ENCODE measurements around the gene TLR4. TPM values are rescaled to one million over a fixed set of nuclear protein-coding genes. Genes with fewer than 3 reads are reported as not detected.

TLR4 gene
- total RNA-seq, 3 donors from 2014 or later, result 23.0 to 71.2 (median 31.1) TPM

- Histone ChIP-seq H3K9me3 (no peaks in the 10 kb centered on the region), H3K27ac (no peak overlapping the region), H3K36me3 (no peaks in the 10 kb centered on the region), H3K4me3 (no peak overlapping the region), H3K4me1 (no peaks in the 10 kb centered on the region), H3K27me3 (peaks cover 0 to 6% of the 10 kb centered on the region in 2 donors)
- intact Hi-C loops (cut with DNase I; ENCODE audit: low total_unique reads), result no loop called here
- DNase-seq (ENCODE audit: low spot score in 2 of 2), result no peak
- TF ChIP-seq POLR2A (IDR thresholded peaks at IDR 0.05) (no peak), POLR2AphosphoS5 (IDR thresholded peaks at IDR 0.05) (no peak), CTCF (IDR thresholded peaks at IDR 0.05) (no peak)
Measured at GRCh38 chr9:117739624-117740347, 35.6 kb downstream of the TLR4 start.

- Histone ChIP-seq H3K4me3 (no peak overlapping the region), H3K36me3 (no peaks in the 10 kb centered on the region), H3K9me3 (no peaks in the 10 kb centered on the region), H3K4me1 (no peaks in the 10 kb centered on the region), H3K27me3 (peaks cover 0 to 16% of the 10 kb centered on the region in 2 donors), H3K27ac (no peak overlapping the region)
- no peak for DNase-seq (ENCODE audit: low spot score in 2 of 2)
- no peak for TF ChIP-seq CTCF (IDR thresholded peaks at IDR 0.05)
- no peak for TF ChIP-seq POLR2AphosphoS5 (IDR thresholded peaks at IDR 0.05)
- no peak for TF ChIP-seq POLR2A (IDR thresholded peaks at IDR 0.05)
- intact Hi-C loops (cut with DNase I; ENCODE audit: low total_unique reads), result no loop called here
Measured at GRCh38 chr9:117742131-117742530, 37.9 kb downstream of the TLR4 start.

- intact Hi-C loops (cut with DNase I; ENCODE audit: low total_unique reads), result no loop called here
- Histone ChIP-seq H3K36me3 (no peaks in the 10 kb centered on the region), H3K27me3 (peaks cover 0 to 16% of the 10 kb centered on the region in 2 donors), H3K4me3 (peak overlapping the region in 1 of 3 donors; percentile 39), H3K4me1 (no peaks in the 10 kb centered on the region), H3K9me3 (no peaks in the 10 kb centered on the region), H3K27ac (no peak overlapping the region)
- TF ChIP-seq CTCF (IDR thresholded peaks at IDR 0.05), result no peak
- no peak for DNase-seq (ENCODE audit: low spot score in 2 of 2)
Measured at GRCh38 chr9:117744369-117744768, 40.2 kb downstream of the TLR4 start.

- no peaks in the 10 kb centered on the region for H3K9me3 ChIP-seq
- H3K4me3 ChIP-seq, result peak overlapping the region; percentile 39 to 59 (median 41)
- no peaks in the 10 kb centered on the region for H3K36me3 ChIP-seq
- peaks cover 0 to 16% of the 10 kb centered on the region in 2 donors for H3K27me3 ChIP-seq
- no peak overlapping the region for H3K27ac ChIP-seq
- no peak for TF ChIP-seq POLR2A (IDR thresholded peaks at IDR 0.05)
- TF ChIP-seq POLR2AphosphoS5 (IDR thresholded peaks at IDR 0.05), result no peak
- TF ChIP-seq CTCF (IDR thresholded peaks at IDR 0.05), result no peak
- intact Hi-C loops (cut with DNase I; ENCODE audit: low total_unique reads), result no loop called here
- no peak for DNase-seq (ENCODE audit: low spot score in 2 of 2)
- no peaks in the 10 kb centered on the region for H3K4me1 ChIP-seq
Measured at GRCh38 chr9:117744856-117745389, 40.7 kb downstream of the TLR4 start.

- no peak for DNase-seq (ENCODE audit: low spot score in 2 of 2)
- TF ChIP-seq POLR2AphosphoS5 (IDR thresholded peaks at IDR 0.05) (no peak), POLR2A (IDR thresholded peaks at IDR 0.05) (no peak), CTCF (IDR thresholded peaks at IDR 0.05) (no peak)
- H3K4me1 ChIP-seq, result no peaks in the 10 kb centered on the region
- no peak overlapping the region for H3K27ac ChIP-seq
- H3K9me3 ChIP-seq, result no peaks in the 10 kb centered on the region
- H3K36me3 ChIP-seq, result no peaks in the 10 kb centered on the region
- peaks cover 0 to 16% of the 10 kb centered on the region in 2 donors for H3K27me3 ChIP-seq
- intact Hi-C loops (cut with DNase I; ENCODE audit: low total_unique reads), result no loop called here
- H3K4me3 ChIP-seq, result peak overlapping the region in 1 of 3 donors; percentile 39
Measured at GRCh38 chr9:117745598-117745997, 41.4 kb downstream of the TLR4 start.
